Right lobe of liver (tissue), 6 donors: ENCODE data around the gene SPAG6. TPM values are rescaled to one million over a fixed set of nuclear protein-coding genes. Genes with fewer than 3 reads are reported as not detected.
"Not testable (repeated sequence)": the region's sequence is repeated elsewhere in the genome, so short reads cannot be mapped to it uniquely, and the experiment has no call there.

Experiments
- ATAC-seq, 4 donors: fragments of 200-7000 bp; cut with Tn5 transposase; one replicate each; pipeline ENCODE4 v1.9.1; 2020; ENCODE audit warnings: mild to moderate bottlenecking in 4 of 4, moderate library complexity in 4 of 4
- DNase-seq, 3 donors: peaks; one replicate each; pipeline ENCODE4 v3.0.0-alpha.2; 2020
- H3K27ac ChIP-seq, 3 donors: fragments of 200-600 bp; one replicate each; pipeline ENCODE4 v1.8.0; 2022
- H3K27me3 ChIP-seq, 2 donors: fragments of 200-600 bp; one replicate each; pipeline ENCODE4 v1.8.0; 2022
- H3K36me3 ChIP-seq, 4 donors: fragments of 200-600 bp; sonication (generic) in 1 of 4; one replicate each; pipeline versions ENCODE4 v1.5.1 to v1.8.0; 2017 to 2022; ENCODE audit warnings: control low read depth in 1 of 4
- H3K4me1 ChIP-seq, 4 donors: fragments of 200-600 bp; sonication (generic) in 1 of 4; one replicate each; pipeline versions ENCODE4 v1.5.1 to v1.8.0; 2017 to 2022; ENCODE audit warnings: control low read depth in 1 of 4
- H3K4me3 ChIP-seq, 3 donors: fragments of 200-600 bp; one replicate each; pipeline ENCODE4 v1.8.0; 2022
- H3K9me3 ChIP-seq, 4 donors: fragments of 200-600 bp; sonication (generic) in 1 of 4; one replicate each; pipeline versions ENCODE4 v1.5.1 to v1.8.0; 2017 to 2022; ENCODE audit warnings: control low read depth in 1 of 4
- CTCF ChIP-seq, 4 donors: fragments of 200-600 bp in 3 of 4; fragments of 450-650 bp in 1 of 4; IDR thresholded peaks; one replicate each; pipeline versions ENCODE4 v1.5.1 to v1.8.0; 2016 to 2022; ENCODE audit warnings: antibody characterized with exemption in 4 of 4, mild to moderate bottlenecking in 2 of 4
- POLR2A ChIP-seq: fragments of 450-650 bp; IDR thresholded peaks from one replicate; pipeline ENCODE4 v1.6.1; 2017; ENCODE audit warnings: antibody characterized with exemption, mild to moderate bottlenecking
- WGBS: methylation state at CpG from one replicate; pipeline ENCODE4 v1.1.6; 2018; ENCODE audit warnings: low coverage, low lambda C conversion rate; ENCODE audit not compliant: insufficient coverage; ENCODE audit errors: missing lambda C conversion rate; 5-methylcytosine and 5-hydroxymethylcytosine counted together
- intact Hi-C, 2 donors: fragments of 100-400 bp; cut with DNase I; formaldehyde crosslinking; loops; one replicate each; pipeline versions ENCODE4 v1.11.2 to v1.14.1; 2022
- total RNA-seq, 6 experiments: library from RNA; depleted of rRNA in 2 of 6; stranded (reverse); fragments of >200 nt in 2 of 6; fragmentation: NEBNext Ultra II Directional in 3 of 6; extraction: Animal tissue kit (Norgen Biotek cat#: 25700) in 3 of 6; gene quantifications; one replicate each; pipeline versions ENCODE4 v1.1.0 to v1.2.4, GENCODE V29; 2016 to 2023
- donor health status: DM: no; HTN: yes; CAD: no.
- donor health status: DM: no; HTN: no; CAD: no.
- donor health status: DM: no; HTN: no; CAD: no.
- donor health status: DM: no; HTN: yes; CAD: no.
- donor health status: DM: no; HTN: yes; CAD: no.

Gene SPAG6
- total RNA-seq, 6 experiments from 2014 or later, result not detected

DNA sequence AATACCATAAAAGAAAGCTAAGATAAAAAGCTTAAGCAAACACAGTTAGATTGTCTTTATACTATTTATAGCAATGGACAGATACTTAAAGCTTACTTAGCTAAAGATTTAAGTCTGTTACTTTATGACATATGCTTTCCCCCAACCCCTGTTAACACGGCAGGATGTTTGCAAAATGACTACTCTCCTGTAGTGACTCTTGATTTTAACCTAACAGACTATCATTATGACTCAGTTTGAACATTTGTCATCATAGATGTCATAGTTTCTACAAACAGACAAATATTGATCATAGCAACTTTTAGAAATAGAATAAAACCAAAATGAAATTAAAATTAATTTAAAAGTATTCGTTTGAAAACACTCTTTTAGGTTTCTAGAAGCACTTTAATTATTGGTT, 36.9 kb upstream of the SPAG6 start:
- TF ChIP-seq POLR2A, result no peak
- TF ChIP-seq CTCF (IDR thresholded peaks at IDR 0.05), result no peak
- intact Hi-C loops, result no loop called here
- 61% methylated on average over 2 of the region's 2 CpGs for WGBS

GRCh38 chr10:22309180-22310000, 35.9 kb upstream of the SPAG6 start:
- H3K4me1 ChIP-seq, result no peaks in the 10 kb centered on the region
- H3K27ac ChIP-seq, result no peak overlapping the region
- no peak for DNase-seq
- H3K9me3 ChIP-seq, result no peaks in the 10 kb centered on the region
- TF ChIP-seq POLR2A (no peak), CTCF (IDR thresholded peaks at IDR 0.05) (no peak)
- intact Hi-C loops, result no loop called here
- no peaks in the 10 kb centered on the region for H3K36me3 ChIP-seq
- WGBS, result 94% methylated on average over 4 of the region's 4 CpGs
- peaks cover 0 to 5% of the 10 kb centered on the region in 2 donors for H3K27me3 ChIP-seq
- ATAC-seq, result no peak
- H3K4me3 ChIP-seq, result no peak overlapping the region

More for the DNA sequence above, 36.9 kb upstream of the SPAG6 start:
- H3K36me3 ChIP-seq, result no peaks in the 10 kb centered on the region
- no peak overlapping the region for H3K27ac ChIP-seq
- DNase-seq (no peak), ATAC-seq (no peak)
- no peaks in the 10 kb centered on the region for H3K4me1 ChIP-seq
- no peaks in the 10 kb centered on the region for H3K9me3 ChIP-seq
- H3K4me3 ChIP-seq, result no peak overlapping the region
- H3K27me3 ChIP-seq, result peaks cover 0 to 5% of the 10 kb centered on the region in 2 donors

GRCh38 chr10:22310012-22310411, 35.3 kb upstream of the SPAG6 start:
- H3K4me1 ChIP-seq, H3K9me3 ChIP-seq, H3K27me3 ChIP-seq, intact Hi-C loops, ATAC-seq, DNase-seq, H3K27ac ChIP-seq, H3K4me3 ChIP-seq, H3K36me3 ChIP-seq: not testable (repeated sequence)
- 94% methylated on average over 10 of the region's 10 CpGs for WGBS

- Histone ChIP-seq H3K36me3 (no peaks in the 10 kb centered on the region), H3K9me3 (no peaks in the 10 kb centered on the region), H3K27ac (no peak overlapping the region), H3K4me1 (peaks cover 0 to 7% (median 0%) of the 10 kb centered on the region in 4 donors), H3K4me3 (no peak overlapping the region), H3K27me3 (peaks cover 0 to 5% of the 10 kb centered on the region in 2 donors)
- no peak for DNase-seq
- TF ChIP-seq CTCF (IDR thresholded peaks at IDR 0.05) (no peak), POLR2A (no peak)
- intact Hi-C loops, result no loop called here
- ATAC-seq, result no peak
Observed at GRCh38 chr10:22310928-22311327, 34.4 kb upstream of the SPAG6 start.

DNA sequence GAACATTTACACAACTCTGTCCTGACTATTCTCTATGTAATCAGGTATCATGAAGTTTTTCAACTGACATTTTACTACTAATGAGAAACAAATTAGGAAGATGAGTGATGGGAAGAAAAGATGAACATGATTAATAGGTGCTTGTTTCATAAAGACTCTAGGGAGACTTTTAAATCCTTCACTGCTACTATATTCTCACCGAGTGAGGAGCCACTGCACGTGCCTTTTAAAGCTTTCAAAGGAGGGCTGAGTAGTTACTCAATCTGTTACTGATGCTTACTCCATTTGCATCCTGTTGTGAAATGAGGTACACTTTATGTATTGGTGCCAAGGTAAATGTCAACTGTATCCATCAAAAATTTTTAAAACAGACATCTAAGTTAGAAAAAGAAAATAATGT, 30.4 kb upstream of the SPAG6 start:
- 34% methylated on average over 2 of the region's 2 CpGs for whole genome bisulfite sequencing
- Histone ChIP-seq H3K27me3 (no peaks in the 10 kb centered on the region), H3K27ac (no peak overlapping the region), H3K4me3 (no peak overlapping the region), H3K4me1 (peaks cover 0 to 14% (median 7%) of the 10 kb centered on the region in 4 donors), H3K9me3 (no peaks in the 10 kb centered on the region), H3K36me3 (no peaks in the 10 kb centered on the region)
- intact Hi-C loops, result no loop called here
- ATAC-seq (no peak), DNase-seq (no peak)
- TF ChIP-seq CTCF (IDR thresholded peaks at IDR 0.05) (no peak), POLR2A (no peak)
